GM12873 (cell line): ENCODE measurements around the gene SLC36A2.

ENCODE experiments used
- TF ChIP-seq, protein P1 (sequence below): IDR thresholded peaks from 2 replicates; pipeline ENCODE4 v1.5.1; 2012; ENCODE audit warnings: low read depth, mild to moderate bottlenecking, moderate library complexity, low read length, control low read depth; ENCODE audit not compliant: insufficient read depth; ENCODE audit errors: missing control alignments

The SLC36A2 gene

DNA sequence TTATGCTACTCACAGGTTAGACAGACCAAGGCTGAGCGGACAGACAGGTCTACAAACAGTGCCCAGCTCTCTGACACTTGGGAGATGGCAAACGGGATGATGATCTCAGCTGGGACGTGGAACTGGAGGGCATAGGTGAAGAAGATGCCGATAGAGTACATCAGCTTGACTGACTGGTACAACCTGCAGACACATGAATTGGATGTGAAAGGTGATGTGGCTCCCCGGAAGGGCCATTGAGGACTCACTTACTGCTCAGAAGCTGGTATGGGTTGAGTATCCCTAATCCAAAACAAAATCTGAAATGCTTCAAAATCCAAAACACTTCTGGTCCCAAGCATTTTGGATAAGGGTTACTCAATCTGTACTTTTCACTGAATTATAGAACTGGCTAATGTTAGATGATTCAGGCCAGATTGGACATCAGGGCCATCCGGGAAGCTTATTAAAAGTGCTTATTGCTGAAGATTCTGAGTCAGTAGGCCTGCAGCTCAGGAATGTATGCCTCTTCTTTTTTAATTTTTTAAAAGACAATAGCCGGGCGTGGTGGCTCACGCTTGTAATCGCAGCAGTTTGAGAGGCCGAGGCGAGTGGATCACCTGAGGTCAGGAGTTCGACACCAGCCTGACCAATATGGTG, 66.2 kb downstream of the SLC36A2 start:
- TF ChIP-seq, protein P1, sequence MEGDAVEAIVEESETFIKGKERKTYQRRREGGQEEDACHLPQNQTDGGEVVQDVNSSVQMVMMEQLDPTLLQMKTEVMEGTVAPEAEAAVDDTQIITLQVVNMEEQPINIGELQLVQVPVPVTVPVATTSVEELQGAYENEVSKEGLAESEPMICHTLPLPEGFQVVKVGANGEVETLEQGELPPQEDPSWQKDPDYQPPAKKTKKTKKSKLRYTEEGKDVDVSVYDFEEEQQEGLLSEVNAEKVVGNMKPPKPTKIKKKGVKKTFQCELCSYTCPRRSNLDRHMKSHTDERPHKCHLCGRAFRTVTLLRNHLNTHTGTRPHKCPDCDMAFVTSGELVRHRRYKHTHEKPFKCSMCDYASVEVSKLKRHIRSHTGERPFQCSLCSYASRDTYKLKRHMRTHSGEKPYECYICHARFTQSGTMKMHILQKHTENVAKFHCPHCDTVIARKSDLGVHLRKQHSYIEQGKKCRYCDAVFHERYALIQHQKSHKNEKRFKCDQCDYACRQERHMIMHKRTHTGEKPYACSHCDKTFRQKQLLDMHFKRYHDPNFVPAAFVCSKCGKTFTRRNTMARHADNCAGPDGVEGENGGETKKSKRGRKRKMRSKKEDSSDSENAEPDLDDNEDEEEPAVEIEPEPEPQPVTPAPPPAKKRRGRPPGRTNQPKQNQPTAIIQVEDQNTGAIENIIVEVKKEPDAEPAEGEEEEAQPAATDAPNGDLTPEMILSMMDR: no peak

DNA sequence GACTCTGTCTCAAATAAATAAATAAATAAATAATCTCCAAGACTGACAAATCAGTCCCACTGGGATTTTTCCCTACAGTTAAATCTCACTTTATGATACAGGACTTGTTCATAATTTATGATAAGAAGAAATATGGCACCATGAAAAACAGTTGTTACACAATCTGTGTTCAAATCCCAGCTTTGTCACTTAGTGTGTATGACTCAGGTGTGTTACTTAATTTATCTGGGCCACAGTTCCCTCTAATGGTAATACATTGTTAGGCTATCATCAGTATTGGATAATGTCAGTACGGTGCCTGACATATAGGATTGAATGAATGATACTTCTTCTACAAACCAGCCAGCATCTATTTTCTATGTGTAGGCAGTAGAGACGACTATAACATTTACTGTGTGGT, 66.9 kb downstream of the SLC36A2 start:
- TF ChIP-seq, protein P1: no peak

DNA sequence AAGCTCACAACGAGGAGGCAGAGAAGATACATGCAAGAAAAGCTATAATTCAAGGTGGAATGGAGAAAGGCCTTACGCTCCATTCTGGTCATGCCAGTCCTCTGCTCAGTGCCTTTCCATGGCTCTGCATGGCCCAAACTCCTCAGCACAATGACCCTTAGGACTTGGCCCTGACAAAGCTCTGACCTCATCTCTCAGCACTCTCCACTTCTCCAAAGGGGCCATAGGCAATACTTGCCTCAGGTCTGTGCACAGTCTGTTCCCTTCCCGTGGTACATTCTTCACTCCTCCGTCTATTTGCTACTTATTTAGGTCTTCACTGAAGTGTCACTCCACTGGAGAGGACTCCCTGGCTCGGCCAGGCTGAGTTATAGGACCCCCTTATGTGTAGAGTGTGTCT, 68.5 kb downstream of the SLC36A2 start:
- TF ChIP-seq, protein P1: no peak

DNA sequence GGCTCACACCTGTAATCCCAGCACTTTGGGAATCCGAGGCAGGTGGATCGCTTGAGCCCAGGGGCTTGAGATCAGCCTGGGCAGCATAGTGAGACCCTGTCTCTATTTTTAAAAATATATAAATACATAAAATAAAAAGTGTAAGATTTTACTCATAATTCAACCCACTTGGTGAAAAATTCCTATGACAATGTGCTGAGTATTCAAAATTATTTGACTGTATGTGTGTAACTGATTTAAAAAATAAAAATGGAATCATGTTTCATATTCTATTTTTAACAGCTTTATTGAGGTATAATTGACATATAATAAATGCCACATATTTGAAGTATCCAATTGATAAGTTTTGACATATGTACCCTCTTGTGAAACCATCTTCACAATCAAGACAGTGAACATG, 71.6 kb downstream of the SLC36A2 start:
- TF ChIP-seq, protein P1: no peak

DNA sequence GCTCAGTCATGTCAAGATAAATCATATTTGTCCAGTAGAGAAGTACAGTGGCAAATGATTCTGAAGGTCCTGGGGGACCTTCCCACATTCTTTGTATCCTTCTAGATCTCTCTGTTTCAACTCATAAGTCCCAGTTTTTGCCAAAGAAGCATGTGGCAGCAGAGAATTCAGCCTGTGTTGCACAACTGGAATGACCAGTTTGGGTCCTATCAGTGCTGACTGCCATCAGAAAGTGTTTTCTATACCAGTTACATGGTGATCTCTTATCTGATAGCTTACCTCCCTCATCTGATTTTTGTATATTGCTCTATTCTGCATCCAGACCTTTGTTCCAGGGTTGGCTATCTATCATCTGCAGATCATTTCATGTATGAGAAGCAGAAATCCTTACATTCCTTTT, 72.7 kb downstream of the SLC36A2 start:
- TF ChIP-seq, protein P1: no peak

DNA sequence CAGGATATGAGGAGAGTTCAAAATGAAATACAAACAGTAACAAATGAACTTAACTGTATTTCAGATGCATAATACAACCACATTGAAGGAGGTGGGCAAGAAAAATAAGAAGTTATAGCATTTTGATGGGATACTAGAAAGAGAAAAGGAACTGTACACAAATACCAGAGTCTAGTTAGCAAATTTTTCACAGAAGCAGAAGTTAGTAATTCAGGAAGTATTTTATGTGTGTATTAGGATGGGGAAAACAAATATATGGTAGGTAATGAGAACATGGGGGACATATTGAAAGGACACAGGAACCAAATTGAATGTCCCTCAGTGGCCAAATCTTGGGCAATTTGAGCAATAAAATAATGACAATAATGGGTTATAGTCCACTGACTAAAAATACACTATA, 76.0 kb downstream of the SLC36A2 start:
- TF ChIP-seq, protein P1: no peak

DNA sequence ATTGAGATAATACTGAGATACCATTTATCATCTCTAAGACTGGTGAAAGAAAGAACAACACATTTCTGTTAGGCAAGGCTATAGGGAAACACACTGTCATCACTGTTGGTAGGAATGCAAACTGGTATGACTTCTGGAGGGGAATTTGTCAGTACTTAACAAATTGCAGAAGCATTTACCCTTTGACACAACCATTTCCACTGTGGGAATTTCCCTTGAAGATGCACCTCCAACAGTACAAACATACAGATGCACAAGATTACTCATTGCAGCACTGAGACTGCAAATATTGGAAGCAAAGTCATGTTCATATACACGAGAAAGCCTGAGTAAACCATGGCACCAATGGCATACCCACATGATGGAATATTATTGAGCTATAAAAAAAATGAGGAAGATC, 76.8 kb downstream of the SLC36A2 start:
- TF ChIP-seq, protein P1: no peak
